Fibroblast of the conjunctiva (primary cell): ENCODE results near the gene KCND2.
"Not testable (repeated sequence)": the region's sequence is repeated elsewhere in the genome, so short reads cannot be mapped to it uniquely, and the experiment has no call there.

Experiments
- DNase-seq: peaks from one replicate; pipeline ENCODE4 v3.0.0-alpha.2; 2010; ENCODE audit warnings: low read depth

The KCND2 gene

DNA sequence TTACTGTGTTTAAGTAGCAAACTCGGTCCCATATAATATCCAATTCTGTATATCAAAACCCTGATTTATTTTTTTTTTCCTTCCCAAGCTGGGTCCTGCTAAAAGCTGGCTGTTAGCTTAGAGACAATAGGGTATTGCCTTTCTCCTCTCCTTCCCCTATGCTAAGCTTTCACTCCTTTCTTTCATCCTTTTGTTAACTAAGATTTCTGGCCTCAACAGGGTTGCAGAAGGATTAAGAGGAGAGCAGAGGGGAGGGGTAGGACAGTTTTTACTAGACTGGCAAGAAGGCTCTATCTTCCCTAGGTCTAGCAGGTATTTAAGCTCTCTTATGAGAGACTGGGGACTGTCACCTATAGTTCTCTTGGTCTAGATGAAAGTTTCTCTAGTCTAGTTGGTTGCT is 229.2 kb downstream of the KCND2 start:
- DNase-seq = no peak

DNA sequence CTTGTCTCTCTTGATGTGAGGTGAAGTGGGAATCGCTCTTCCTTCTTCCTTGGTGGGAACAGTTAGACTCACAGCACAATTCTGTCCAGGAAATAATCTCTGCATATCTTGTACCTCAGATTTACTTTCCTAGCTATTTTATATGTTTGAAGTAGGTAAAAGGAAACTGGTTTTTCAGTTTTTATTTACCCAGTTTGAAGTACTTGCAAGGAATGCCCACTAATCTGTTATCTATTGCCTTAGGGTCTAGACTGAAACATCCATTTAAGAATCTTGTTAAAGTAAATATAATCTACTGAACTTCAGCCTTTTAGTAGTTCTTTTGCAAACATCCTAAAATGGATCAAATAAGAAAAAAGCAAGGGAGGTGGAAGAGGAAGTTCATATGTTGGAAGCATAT is 229.8 kb downstream of the KCND2 start:
- no peak for DNase-seq

DNA sequence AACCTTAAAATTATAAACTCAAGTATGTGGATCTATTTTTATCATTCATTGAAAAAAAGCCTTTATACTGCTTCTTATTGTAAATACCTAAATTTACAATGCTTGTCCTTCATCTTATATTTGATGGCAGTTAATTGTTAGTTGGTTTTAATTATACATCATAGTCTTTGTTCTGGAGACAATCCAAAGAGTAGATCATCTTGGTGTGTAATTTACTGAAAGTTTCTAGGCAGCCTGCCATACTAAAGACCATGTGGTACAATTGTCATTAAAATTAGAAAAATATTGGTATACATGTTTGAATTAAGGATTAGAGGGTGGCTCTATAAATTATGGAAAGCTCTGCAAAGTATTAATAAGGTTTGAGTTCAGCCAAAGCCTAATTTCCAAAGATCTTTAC is 231.4 kb downstream of the KCND2 start:
- DNase-seq = no peak

- no peak for DNase-seq
Observed at GRCh38 chr7:120505770-120506169, 232.8 kb downstream of the KCND2 start.

GRCh38 chr7:120512701-120513100 is 239.7 kb downstream of the KCND2 start:
- no peak for DNase-seq

DNA sequence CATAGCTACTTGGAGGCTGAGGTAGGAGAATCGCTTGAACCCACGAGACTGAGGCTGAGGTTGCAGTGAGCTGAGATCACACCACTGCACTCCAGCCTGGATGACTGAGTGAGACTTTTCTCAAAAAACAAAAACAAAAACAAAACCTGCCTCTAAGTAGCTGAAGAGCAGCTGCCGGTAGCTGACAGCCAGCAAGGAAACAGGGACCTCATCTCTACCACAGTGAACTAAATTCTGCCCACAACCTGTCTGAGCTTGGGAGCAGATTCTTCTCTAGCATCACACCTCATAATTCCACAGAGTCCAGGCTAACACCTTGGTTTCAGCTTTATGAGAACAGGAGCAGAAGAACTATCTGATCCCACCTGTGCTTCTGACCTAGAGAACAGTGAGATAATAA is 246.2 kb downstream of the KCND2 start:
- DNase-seq = no peak

- DNase-seq = no peak
Observed at GRCh38 chr7:120521761-120522737, 249.1 kb downstream of the KCND2 start.

DNA sequence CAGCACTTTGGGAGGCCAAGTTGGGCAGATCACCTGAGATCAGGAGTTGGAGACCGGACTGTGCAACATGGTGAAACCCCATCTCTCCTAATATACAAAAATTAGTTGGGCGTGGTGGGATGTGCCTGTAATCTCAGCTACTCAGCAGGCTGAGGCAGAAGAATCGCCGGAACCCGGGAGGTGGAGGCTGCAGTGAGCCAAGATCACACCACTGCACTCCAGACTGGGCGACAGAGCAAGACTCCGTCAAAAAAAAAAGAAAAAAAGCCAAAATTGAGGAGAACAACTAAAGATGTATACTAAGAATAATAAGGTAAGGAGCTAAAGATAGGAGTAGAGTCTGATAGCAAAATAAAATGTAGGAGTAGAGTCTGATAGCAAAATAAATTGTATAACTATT is 251.0 kb downstream of the KCND2 start:
- DNase-seq = no peak

- DNase-seq = no peak
Observed at GRCh38 chr7:120526902-120527509, 254.0 kb downstream of the KCND2 start.

DNA sequence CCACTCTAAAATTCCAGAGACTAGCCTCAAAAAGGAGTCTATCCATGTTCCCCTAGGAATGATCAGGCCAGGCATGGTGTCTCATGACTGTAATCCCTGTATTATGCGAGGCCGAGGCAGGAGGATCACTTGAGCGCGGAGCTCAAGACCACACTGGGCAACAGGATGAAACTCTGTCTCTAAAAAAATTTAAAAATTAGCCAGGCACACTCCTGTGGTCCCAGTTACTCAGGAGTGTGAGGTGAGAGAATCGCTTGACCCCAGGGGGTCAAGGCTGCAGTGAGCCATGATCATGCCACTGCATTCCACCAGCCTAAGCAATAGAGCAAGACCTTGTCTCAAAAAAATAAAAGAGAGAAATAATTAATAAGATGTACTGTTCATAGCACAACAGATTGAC is 256.8 kb downstream of the KCND2 start:
- DNase-seq = no peak

DNA sequence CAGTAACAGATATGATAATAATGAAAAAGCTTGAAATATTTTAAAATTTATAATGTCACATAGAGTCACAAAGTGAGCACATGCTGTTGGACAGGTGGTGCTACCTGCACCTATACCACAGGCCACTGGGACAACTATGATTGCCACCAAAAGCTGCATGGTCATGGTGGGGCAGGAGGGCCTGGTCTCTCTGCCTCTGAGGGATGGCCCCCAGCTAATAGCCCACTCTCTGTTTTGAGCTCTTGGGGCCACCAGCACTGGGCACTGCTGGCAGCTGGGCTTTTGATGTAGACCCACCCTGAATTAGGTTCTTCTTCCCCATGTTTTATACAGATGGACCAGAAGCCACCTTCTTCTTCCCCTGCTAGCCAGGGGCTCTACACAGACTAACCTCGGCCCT is 265.4 kb downstream of the KCND2 start:
- no peak for DNase-seq

GRCh38 chr7:120539321-120539720 is 266.3 kb downstream of the KCND2 start:
- no peak for DNase-seq

DNA sequence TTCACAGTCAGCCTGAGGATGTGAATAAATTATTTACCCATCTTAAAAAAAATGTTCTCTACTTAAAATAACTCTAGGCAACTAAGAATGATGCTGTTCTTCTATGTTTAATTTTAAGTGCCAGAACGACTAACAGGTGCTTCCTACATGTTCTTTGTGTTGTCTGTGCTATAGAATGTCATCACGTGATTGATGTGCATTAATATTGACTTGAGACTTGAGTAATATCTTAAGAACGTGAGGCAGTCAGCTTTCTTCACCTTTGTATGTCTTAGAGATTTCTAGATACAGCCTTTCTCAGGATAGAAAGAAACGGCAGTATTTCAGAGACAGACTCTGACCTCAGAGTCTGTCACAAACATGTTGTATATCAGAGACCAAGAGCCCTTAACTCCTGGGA is 274.6 kb downstream of the KCND2 start:
- DNase-seq = no peak

DNA sequence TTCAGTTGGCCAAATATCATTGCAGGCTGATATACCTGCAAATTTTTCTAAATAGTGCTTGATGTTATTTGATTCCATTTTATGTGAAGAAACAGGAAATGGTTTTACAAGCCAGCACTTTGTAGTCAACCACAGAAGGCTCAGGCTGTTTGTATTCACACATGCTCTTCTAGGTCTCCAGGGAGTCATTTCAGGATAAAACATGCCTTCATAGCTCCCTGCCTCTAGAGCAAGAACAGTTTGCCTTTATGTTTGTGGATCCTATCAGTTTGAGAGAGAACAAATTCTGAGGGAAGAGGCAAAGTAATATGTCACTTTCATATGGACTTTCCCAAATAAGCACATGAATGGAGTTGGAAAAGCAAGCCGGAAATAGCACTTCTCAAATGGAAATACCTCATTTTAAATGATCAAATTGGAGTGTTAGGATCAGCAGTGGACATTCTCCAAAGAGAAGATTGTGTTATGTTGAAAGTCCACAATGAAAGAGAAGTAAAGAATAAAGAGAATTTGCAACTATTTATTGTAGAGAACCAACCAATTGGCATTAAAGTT is 277.6 kb downstream of the KCND2 start:
- no peak for DNase-seq

DNA sequence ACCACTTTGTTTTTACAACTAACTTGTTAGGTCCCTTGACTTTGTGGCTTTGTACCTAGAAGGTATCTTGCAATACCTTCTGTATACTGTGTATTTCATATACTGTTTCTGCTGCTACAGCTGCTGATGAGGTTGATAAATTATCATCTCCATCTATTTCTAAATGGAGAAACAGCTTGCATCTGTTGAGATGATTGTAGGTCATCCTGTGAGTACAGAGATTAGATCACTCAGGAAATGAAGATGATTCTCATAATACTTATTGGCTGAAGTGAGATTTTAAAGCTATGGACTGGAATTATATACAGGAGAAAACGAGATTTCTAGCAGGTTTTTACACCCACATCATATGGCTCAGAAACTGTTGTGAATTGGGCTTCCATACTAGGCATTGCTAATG is 280.5 kb downstream of the KCND2 start:
- DNase-seq = no peak

DNA sequence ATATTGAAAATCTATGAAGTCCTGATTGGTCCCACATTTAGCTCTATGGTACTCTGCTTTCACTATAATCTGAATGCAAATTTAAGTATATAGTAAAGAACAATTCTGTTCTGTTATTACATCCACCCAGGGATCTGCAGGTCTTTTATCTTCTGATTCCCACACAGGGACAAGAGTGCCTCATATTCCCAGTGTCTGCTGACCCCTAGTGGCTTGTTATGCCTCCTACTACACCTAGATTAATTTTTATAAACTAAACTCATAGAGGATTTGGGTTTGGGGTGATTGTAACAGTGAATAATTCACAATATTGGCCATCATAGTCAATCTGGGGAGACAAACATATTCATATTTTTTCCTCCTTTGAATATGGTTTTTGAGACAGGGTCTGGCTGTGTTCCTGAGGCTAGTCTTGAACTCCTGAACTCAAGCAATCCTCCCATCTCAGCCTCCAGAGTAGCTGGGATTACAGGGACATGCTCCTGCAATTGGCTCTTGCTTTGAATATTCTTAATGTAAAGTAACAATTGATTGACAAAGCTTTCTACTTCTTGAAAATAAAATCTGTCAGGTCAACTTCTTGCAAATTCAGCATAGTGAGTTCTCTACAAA is 282.1 kb downstream of the KCND2 start:
- DNase-seq = peak; percentile 43

DNA sequence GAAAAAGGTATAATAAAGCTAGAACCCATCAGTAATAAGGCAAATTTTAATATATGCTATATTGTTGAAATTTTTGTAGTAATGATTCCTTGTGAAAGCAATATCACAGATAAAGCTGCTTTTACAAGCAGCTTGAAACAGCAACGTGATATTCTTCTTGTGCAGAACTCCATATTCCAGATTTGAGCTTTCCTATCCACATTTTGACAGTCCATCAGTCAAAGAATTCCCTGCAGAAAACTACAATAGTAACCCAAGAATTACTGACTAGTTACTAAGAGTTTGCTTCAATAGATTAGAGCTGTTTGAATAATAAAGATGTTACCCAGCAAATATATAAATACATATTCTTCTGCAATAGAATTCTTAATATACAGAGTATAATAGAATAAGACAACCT is 291.2 kb downstream of the KCND2 start:
- no peak for DNase-seq

GRCh38 chr7:120567204-120567603 is 294.2 kb downstream of the KCND2 start:
- DNase-seq = no peak

DNA sequence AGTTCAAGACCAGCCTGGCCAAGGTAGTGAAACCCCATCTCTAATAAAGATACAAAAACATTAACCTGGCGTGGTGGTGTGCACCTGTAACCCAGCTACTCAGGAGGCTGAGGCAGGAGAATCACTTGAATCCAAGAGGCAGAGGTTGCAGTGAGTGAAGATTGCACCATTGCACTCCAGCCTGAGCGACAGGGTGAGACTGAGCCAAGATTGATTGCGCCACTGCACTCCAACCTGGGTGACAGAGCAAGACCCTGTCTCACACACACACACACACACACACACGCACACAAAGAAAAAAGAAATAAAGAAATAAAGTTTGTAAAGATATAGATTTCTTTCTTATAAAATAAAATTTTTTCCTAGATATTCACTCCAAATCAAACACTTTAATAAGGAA is 305.7 kb downstream of the KCND2 start:
- DNase-seq = not testable (repeated sequence)

DNA sequence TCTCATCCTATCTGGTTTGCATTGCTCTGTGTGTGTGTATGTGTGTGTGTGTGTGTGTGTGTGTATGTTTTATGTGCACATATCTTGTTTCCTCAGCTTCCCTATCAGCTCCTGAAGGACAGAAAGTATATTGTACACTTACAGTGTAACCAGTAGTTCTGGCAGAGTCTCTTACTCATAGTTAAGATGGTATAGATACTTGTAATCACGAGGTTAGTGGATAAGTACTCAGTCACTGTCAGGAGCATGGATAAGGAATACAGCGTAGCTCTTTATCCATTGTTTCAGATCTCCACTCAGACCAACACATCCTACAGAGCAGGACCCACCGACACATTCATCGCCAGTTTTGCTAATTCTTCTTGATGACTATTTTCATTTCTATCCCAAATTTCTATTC is 309.9 kb downstream of the KCND2 start:
- no peak for DNase-seq

GRCh38 chr7:120583899-120584586 is 311.1 kb downstream of the KCND2 start:
- DNase-seq = peak; percentile 62

DNA sequence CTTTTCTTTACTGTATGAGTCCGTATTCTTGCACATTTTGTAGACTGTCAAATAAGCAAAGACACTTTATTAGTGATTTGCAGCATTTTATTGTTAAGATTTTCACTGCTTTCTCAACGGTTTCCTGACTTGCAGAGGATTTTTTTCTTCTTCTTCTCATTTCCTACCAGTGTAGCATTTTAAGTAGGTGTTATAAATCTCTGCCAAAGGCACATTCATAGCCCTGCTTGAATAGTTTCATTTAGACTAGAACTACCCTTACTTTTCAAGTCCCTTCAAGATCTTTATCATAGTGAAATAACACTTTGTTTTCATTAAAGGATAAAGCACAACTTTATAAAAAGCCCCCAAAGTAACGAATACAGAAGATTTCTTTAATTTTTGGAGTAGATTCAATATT is 313.6 kb downstream of the KCND2 start:
- no peak for DNase-seq
